IMR-90 (cell line): Measurements from ENCODE around the gene QRFP. TPM values are rescaled to one million over a fixed set of nuclear protein-coding genes. Genes with fewer than 3 reads are reported as not detected.

Experiments used
- CHD1 ChIP-seq: IDR thresholded peaks from 2 replicates; pipeline ENCODE4 v1.6.1; 2012; ENCODE audit warnings: low read depth, low read length, improper control_type of control experiment
- FOS ChIP-seq: fragments of 150-350 bp; IDR thresholded peaks from 2 replicates; pipeline ENCODE4 v1.6.1; 2016; ENCODE audit warnings: low read depth, low read length
- MXI1 ChIP-seq: IDR thresholded peaks from 2 replicates; pipeline ENCODE4 v1.6.1; 2012; ENCODE audit warnings: low read depth, mild to moderate bottlenecking, low read length, moderate library complexity, borderline replicate concordance
- RAD21 ChIP-seq: IDR thresholded peaks from 2 replicates; pipeline ENCODE4 v1.6.1; 2012; ENCODE audit warnings: low read length, improper control_type of control experiment
- polyA plus RNA-seq, 3 experiments: library from polyadenylated mRNA; depleted of rRNA; stranded (reverse); fragments of >200 nt; gene quantifications; 2 replicates each; pipeline ENCODE4 v1.2.3, GENCODE V29; 2012; ENCODE audit warnings: low replicate concordance in 1 of 3
- total RNA-seq: library from RNA; depleted of rRNA; stranded (reverse); fragments of >200 nt; gene quantifications from 2 replicates; pipeline ENCODE4 v1.2.3, GENCODE V29; 2012

Gene QRFP
- total and polyA plus RNA-seq, 2 of the 4 experiments (the other 2 are of a cell fraction), result not detected

GRCh38 chr9:130937146-130938076, 40.8 kb upstream of the QRFP start (continued):
- TF ChIP-seq RAD21, result no peak
- no peak for TF ChIP-seq CHD1
- no peak for TF ChIP-seq MXI1
- TF ChIP-seq FOS, result no peak
